Measurements from ENCODE around the gene SEC23A.

GRCh38 chr14:39108791-39109190 lies 5.8 kb upstream of the SEC23A start:
- TF ChIP-seq MYC (IDR thresholded peaks at IDR 0.05; ENCODE audit: low read depth, low read length) (no peak), JUN (IDR thresholded peaks at IDR 0.05; ENCODE audit: borderline replicate concordance, insufficient read depth, insufficient read length, low read depth) (no peak), EZH2 (IDR thresholded peaks at IDR 0.05; ENCODE audit: borderline replicate concordance, low read depth, low read length, severe bottlenecking) (no peak), CTCF (IDR thresholded peaks at IDR 0.05; ENCODE audit: extremely low read depth in 1 of 2, insufficient read depth in 1 of 2, low read depth in 1 of 2, low read length in 2 of 2) (no peak), POLR2A (IDR thresholded peaks at IDR 0.05; ENCODE audit: low read depth, low read length) (no peak), POLR2AphosphoS5 (IDR thresholded peaks at IDR 0.05; ENCODE audit: insufficient read depth, low read depth, low read length) (no peak)
